Karpas-422 (cell line): ENCODE data around the gene DENND2C. TPM values are rescaled to one million over a fixed set of nuclear protein-coding genes. Genes with fewer than 3 reads are reported as not detected.

ENCODE experiments used
- DNase-seq: peaks from one replicate; pipeline ENCODE4 v3.0.0-alpha.2; 2015
- H2AFZ ChIP-seq: fragments of 200-600 bp; sonication (generic); 2 replicates; pipeline ENCODE4 v1.6.1; 2014; ENCODE audit warnings: antibody characterized with exemption, low read length, mixed read lengths
- H3K27ac ChIP-seq: fragments of 200-600 bp; sonication (generic); 2 replicates; pipeline ENCODE4 v1.5.1; 2014; ENCODE audit warnings: mild to moderate bottlenecking, low read length, moderate library complexity
- H3K27me3 ChIP-seq: fragments of 200-600 bp; sonication (generic); 2 replicates; pipeline ENCODE4 v1.6.1; 2014; ENCODE audit warnings: low read length, mixed read lengths
- H3K36me3 ChIP-seq: fragments of 200-600 bp; sonication (generic); 2 replicates; pipeline ENCODE4 v1.6.1; 2014; ENCODE audit warnings: low read length, mixed read lengths; ENCODE audit not compliant: insufficient read depth
- H3K4me1 ChIP-seq: fragments of 200-600 bp; sonication (generic); 2 replicates; pipeline ENCODE4 v1.6.1; 2014; ENCODE audit warnings: mild to moderate bottlenecking, low read length, mixed read lengths
- H3K4me2 ChIP-seq: fragments of 200-600 bp; sonication (generic); 2 replicates; pipeline ENCODE4 v1.6.1; 2014; ENCODE audit warnings: low read length, low read depth, mild to moderate bottlenecking; ENCODE audit not compliant: poor library complexity, severe bottlenecking
- H3K4me3 ChIP-seq: fragments of 200-600 bp; sonication (generic); 2 replicates; pipeline ENCODE4 v1.5.1; 2014; ENCODE audit warnings: mild to moderate bottlenecking, antibody characterized with exemption, low read length, mixed read lengths
- H3K79me2 ChIP-seq: fragments of 200-600 bp; sonication (generic); 2 replicates; pipeline ENCODE4 v1.6.1; 2014; ENCODE audit warnings: mild to moderate bottlenecking, low read length, mixed read lengths
- H3K9ac ChIP-seq: fragments of 200-600 bp; sonication (generic); 2 replicates; pipeline ENCODE4 v1.6.0; 2014; ENCODE audit warnings: low read length
- H3K9me2 ChIP-seq: fragments of 200-600 bp; sonication (generic), shearing (Covaris generic); replicated peaks from 2 replicates; pipeline ENCODE4 v1.6.0; 2014; ENCODE audit warnings: mild to moderate bottlenecking, low read length, moderate library complexity; ENCODE audit not compliant: insufficient read depth
- H3K9me3 ChIP-seq: fragments of 300-700, 200-600 bp; sonication (generic); 2 replicates; pipeline ENCODE4 v1.6.1; 2014; ENCODE audit warnings: low read length, mixed read lengths
- H4K20me1 ChIP-seq: fragments of 200-600 bp; sonication (generic); 2 replicates; pipeline ENCODE4 v1.6.1; 2014; ENCODE audit warnings: mild to moderate bottlenecking, antibody characterized with exemption, low read length, low read depth; ENCODE audit not compliant: insufficient read depth
- total RNA-seq: library from RNA; depleted of rRNA; stranded (reverse); fragments of >200 nt; shearing (Covaris generic); gene quantifications from 2 replicates; pipeline ENCODE4 v1.2.3, GENCODE V29; 2014; ENCODE audit warnings: low replicate concordance

Gene DENND2C
- total RNA-seq, 1 experiment from 2014 or later = 0.60 TPM

DNA sequence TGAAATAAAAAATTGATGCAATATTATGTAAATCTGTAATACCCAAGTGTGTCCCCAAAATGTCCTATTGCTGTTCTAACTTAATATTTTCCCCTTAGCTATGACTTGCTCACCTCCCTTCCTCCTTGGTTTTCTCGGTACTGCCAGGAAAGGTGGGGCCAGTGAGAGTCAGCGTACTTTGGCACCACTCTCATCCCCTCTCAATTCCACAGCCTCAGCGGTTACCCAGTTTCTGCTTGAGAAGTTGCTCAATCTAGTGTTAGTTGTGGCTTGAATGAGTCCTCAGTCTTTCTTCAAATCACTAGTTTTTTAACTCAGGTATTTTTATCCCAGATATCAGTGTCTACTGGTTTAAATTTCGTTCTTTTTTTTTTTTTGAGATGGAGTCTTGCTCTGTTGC lies 120.7 kb downstream of the DENND2C start:
- Histone ChIP-seq H3K4me1 (no peaks in the 10 kb centered on the region), H3K4me2 (no peak overlapping the region), H2AFZ (no peak overlapping the region), H3K79me2 (no peaks in the 10 kb centered on the region), H3K27ac (no peak overlapping the region), H3K27me3 (no peaks in the 10 kb centered on the region; the same call in 1 of the 2 replicates), H3K9ac (no peak overlapping the region), H3K4me3 (no peak overlapping the region), H3K9me2 (no peaks in the 10 kb centered on the region), H3K36me3 (no peaks in the 10 kb centered on the region), H4K20me1 (no peaks in the 10 kb centered on the region), H3K9me3 (no peaks in the 10 kb centered on the region)
- DNase-seq = no peak

DNA sequence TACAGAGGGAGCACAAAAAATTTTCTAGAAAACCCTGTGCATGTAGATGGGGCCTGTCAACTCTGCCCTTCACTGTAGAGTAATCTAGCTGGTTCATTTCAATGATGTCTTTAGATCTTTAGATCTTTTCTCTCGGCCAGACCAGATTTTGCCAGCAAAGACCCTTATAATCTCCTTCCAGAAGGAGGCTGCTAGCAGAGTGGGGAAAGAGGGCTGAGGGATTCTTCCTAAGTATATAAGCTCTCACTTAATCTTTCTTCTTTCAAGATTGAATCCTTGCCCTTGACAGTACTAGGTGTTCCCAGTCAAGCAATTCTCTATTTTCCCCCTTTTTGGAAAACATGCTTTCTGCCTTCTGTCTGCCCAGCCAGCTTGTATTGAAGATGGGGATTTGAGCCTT lies 122.8 kb downstream of the DENND2C start:
- no peaks in the 10 kb centered on the region for H3K4me1 ChIP-seq
- no peak overlapping the region for H3K4me3 ChIP-seq
- no peak for DNase-seq
- no peaks in the 10 kb centered on the region for H3K36me3 ChIP-seq
- no peaks in the 10 kb centered on the region for H3K9me3 ChIP-seq
- no peak overlapping the region for H3K27ac ChIP-seq
- H3K4me2 ChIP-seq = no peak overlapping the region
- H3K9me2 ChIP-seq = no peaks in the 10 kb centered on the region
- no peak overlapping the region for H2AFZ ChIP-seq
- no peaks in the 10 kb centered on the region for H3K79me2 ChIP-seq
- no peaks in the 10 kb centered on the region for H4K20me1 ChIP-seq
- H3K27me3 ChIP-seq = no peaks in the 10 kb centered on the region; the same call in 1 of the 2 replicates
- no peak overlapping the region for H3K9ac ChIP-seq

DNA sequence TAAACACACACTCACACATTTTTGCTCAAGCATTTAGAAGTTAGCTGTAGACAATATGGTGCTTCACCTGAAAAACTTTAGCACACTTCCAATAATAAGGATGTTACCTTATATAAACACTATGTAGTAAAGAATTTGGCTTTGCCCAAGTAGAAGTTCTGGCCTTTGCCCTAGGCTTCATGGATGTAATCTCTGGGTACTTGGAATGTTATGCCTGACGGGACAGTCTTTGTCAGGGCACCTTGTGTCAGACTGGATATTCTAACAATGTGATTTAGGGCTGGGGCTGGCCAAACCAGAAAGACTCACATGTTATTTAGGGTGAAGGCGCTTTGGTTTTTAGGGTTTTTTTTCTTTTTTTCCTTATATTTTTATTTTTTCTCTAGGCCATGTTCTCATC lies 124.1 kb downstream of the DENND2C start:
- DNase-seq = no peak
- H3K9ac ChIP-seq = no peak overlapping the region

DNA sequence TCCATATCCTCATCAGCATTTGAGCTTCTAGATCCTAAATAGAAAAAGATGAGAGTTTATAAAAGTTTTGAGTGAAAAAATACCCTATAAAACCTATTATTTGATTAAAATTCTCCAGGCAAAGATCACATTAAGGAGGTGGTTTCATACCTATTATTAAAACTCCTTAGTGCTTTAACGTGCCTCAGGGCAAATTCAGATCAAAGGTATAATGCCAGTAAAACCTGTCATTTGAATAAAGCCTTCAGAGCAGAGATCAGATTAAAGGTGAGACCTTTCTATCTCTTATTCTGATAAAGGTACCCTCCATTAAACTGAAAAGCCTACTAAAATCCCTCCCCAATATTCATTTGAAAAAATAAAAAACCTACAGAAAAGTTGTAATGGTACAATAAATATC lies 124.5 kb downstream of the DENND2C start:
- Histone ChIP-seq H3K36me3 (no peaks in the 10 kb centered on the region), H3K4me1 (no peaks in the 10 kb centered on the region), H4K20me1 (no peaks in the 10 kb centered on the region), H3K27me3 (no peaks in the 10 kb centered on the region), H3K9me2 (no peaks in the 10 kb centered on the region), H3K27ac (no peak overlapping the region), H3K4me2 (no peak overlapping the region), H3K9me3 (no peaks in the 10 kb centered on the region), H2AFZ (no peak overlapping the region), H3K4me3 (no peak overlapping the region), H3K9ac (no peak overlapping the region), H3K79me2 (no peaks in the 10 kb centered on the region)
- no peak for DNase-seq

More for the DNA sequence above, 124.1 kb downstream of the DENND2C start:
- Histone ChIP-seq H3K4me2 (no peak overlapping the region), H3K27me3 (no peaks in the 10 kb centered on the region; the same call in 1 of the 2 replicates), H4K20me1 (no peaks in the 10 kb centered on the region), H3K4me3 (no peak overlapping the region), H3K36me3 (no peaks in the 10 kb centered on the region), H3K9me2 (no peaks in the 10 kb centered on the region), H2AFZ (no peak overlapping the region), H3K9me3 (no peaks in the 10 kb centered on the region), H3K27ac (no peak overlapping the region), H3K79me2 (no peaks in the 10 kb centered on the region), H3K4me1 (no peaks in the 10 kb centered on the region)

DNA sequence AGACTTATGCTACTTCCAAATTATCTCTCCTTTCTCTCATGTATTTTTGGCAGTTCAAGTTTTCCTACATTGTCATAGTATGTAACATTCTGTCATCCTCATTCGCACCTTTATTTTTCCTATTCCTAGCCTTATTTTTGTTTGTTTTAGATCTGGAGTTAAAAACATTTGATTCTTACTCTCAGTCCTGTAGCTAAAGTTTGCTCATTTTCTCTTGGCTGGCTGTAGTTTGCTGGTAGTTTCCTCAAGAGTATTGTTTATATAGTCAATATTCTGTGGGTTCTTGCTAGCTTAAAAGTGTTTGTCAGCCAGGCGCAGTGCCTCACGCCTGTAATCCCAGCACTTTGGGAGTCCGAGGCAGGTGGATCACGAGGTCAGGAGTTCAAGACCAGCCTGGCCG lies 129.0 kb downstream of the DENND2C start:
- Histone ChIP-seq H3K79me2 (no peaks in the 10 kb centered on the region), H3K36me3 (no peaks in the 10 kb centered on the region), H3K9ac (no peak overlapping the region), H2AFZ (no peak overlapping the region), H3K4me1 (no peaks in the 10 kb centered on the region), H4K20me1 (no peaks in the 10 kb centered on the region), H3K9me2 (no peaks in the 10 kb centered on the region), H3K4me2 (no peak overlapping the region), H3K9me3 (no peaks in the 10 kb centered on the region), H3K27ac (no peak overlapping the region), H3K27me3 (no peaks in the 10 kb centered on the region), H3K4me3 (no peak overlapping the region)
- DNase-seq = no peak

DNA sequence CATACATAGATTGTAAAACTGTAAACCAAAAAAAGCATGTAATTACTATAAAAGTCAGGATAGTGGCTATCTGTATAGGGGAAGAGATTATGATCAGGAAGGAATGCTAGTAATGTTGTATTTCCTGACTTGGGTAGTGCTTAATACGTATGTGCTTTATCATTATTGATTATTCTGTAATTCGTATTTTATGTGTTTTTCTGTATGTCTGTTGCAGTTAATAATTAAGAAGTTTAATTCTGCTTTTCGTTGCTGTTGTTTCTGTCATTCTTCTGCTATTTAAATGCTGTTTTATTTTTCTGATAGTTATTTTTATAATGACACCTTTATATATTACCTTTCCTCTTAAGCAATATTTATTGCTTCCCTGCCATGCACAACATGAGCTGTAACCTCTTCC lies 129.6 kb downstream of the DENND2C start:
- H3K4me2 ChIP-seq = no peak overlapping the region
- no peak overlapping the region for H3K27ac ChIP-seq
- H3K36me3 ChIP-seq = no peaks in the 10 kb centered on the region

DNA sequence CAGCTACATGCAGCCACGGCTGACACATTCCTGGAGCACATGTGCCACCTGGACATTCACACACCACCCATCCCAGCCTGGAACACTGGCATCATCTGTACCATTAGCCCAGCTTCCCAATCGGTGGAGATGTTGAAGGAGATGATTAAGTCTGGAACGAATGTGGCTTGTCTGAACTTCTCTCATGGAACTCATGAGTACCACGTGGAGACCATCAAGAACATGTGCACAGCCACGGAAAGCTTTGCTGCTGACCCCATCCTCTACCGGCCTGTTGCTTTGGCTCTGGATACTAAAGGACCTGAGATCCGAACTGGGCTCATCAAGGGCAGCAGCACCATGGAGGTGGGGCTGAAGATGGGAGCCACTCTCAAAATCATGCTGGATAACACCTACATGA lies 133.8 kb downstream of the DENND2C start:
- H3K4me3 ChIP-seq = no peak overlapping the region
- peak overlapping the region; percentile 36; the same call in 1 of the 2 replicates for H2AFZ ChIP-seq

More for the DNA sequence above, 129.6 kb downstream of the DENND2C start:
- DNase-seq = no peak
- no peaks in the 10 kb centered on the region for H3K4me1 ChIP-seq
- no peaks in the 10 kb centered on the region for H4K20me1 ChIP-seq
- H3K9me3 ChIP-seq = no peaks in the 10 kb centered on the region
- H3K79me2 ChIP-seq = no peaks in the 10 kb centered on the region
- H3K9me2 ChIP-seq = no peaks in the 10 kb centered on the region
- no peaks in the 10 kb centered on the region for H3K27me3 ChIP-seq
- H3K4me3 ChIP-seq = no peak overlapping the region
- H2AFZ ChIP-seq = no peak overlapping the region
- H3K9ac ChIP-seq = no peak overlapping the region

DNA sequence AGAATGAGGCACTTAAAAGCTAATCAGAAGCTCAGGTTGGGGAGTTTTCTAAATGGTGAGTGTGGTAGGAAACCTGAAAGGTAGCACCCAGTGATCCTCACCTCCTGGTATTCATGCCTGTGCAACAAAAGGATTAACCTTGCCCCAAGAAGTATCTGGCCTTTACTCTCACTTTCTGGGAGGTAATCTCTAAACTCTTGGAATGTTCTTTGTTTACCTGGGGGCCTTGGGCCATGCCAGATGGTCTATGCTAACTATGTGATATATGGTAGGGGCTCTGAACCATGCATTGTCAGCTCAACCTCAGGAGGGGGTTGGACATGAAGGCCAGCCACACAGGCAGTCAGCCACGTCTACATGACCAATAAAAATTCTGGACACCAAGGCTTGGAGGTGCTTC lies 134.4 kb downstream of the DENND2C start:
- Histone ChIP-seq H3K9ac (no peak overlapping the region), H3K79me2 (no peaks in the 10 kb centered on the region), H4K20me1 (no peaks in the 10 kb centered on the region), H3K9me3 (no peaks in the 10 kb centered on the region), H3K27ac (no peak overlapping the region), H3K9me2 (no peaks in the 10 kb centered on the region), H3K4me3 (no peak overlapping the region), H2AFZ (no peak overlapping the region), H3K27me3 (no peaks in the 10 kb centered on the region), H3K36me3 (no peaks in the 10 kb centered on the region), H3K4me1 (no peaks in the 10 kb centered on the region), H3K4me2 (no peak overlapping the region)
- no peak for DNase-seq

More for the DNA sequence above, 133.8 kb downstream of the DENND2C start:
- no peak overlapping the region for H3K9ac ChIP-seq
- H3K27ac ChIP-seq = no peak overlapping the region
- DNase-seq = no peak
- H3K27me3 ChIP-seq = no peaks in the 10 kb centered on the region
- H3K4me1 ChIP-seq = no peaks in the 10 kb centered on the region
- no peaks in the 10 kb centered on the region for H3K9me2 ChIP-seq
- no peaks in the 10 kb centered on the region for H4K20me1 ChIP-seq
- no peaks in the 10 kb centered on the region for H3K36me3 ChIP-seq
- no peaks in the 10 kb centered on the region for H3K79me2 ChIP-seq
- H3K9me3 ChIP-seq = no peaks in the 10 kb centered on the region
- H3K4me2 ChIP-seq = no peak overlapping the region
